Measurements from ENCODE around the gene FBN1.

Gene FBN1

DNA sequence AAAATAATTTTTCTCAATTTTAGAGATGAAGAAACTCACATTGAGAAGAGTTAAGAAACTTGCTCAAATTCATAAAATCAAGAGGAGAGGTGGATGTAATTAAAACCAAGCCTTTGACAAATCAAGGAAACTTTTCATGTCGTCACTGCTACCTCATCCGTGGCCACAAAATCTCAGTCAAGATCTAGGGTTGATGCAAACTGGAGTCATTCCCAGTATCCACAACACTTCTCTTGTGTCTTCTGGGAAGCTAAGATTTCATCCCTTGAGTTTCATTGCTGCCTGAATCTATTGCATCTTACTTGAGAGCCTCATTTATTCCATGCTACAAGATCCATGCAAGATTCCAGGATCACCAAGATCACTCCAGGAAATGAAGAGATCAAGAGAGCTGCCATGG lies 5.4 kb upstream of the FBN1 start:
- no peak for DNase-seq

DNA sequence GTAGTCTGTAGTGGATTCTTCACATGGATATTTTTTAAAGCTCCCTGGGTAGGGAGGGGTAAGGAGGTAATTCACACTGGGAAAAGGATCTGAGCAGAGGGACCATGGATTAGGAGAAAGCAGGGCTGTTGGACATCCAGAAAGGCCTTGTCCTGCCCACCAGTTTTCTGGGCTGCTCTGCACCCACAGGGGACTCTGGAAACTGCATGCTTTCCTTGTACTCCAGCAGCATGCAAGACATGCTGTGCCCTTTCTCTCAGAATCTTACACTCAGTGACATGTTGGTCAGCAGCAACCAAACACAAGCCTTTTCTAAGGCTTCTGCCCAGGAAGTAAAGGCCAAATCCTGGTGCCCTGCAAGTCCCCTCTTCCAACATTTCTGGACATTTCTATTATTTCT lies 2.5 kb upstream of the FBN1 start:
- DNase-seq: no peak

DNA sequence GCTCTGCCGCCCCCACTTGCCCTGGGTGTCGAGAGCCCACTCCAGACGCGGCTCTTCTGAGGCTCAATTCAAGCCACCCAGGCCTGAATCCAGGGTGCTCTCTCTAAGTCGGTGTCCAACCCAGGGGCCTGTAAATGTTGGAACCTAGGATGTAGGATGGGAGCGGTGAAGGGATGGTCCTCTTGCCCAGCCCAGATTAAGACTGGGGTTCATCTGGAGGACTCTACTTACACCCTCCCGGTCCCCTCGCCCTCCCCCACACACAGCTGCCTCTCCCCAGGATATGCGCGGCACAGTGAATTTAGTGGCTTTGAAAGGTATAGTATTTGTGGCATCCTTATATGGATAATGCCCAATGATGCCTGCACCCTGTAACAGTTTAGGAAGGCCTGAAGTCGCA lies 822 bp upstream of the FBN1 start:
- no peak for DNase-seq

DNA sequence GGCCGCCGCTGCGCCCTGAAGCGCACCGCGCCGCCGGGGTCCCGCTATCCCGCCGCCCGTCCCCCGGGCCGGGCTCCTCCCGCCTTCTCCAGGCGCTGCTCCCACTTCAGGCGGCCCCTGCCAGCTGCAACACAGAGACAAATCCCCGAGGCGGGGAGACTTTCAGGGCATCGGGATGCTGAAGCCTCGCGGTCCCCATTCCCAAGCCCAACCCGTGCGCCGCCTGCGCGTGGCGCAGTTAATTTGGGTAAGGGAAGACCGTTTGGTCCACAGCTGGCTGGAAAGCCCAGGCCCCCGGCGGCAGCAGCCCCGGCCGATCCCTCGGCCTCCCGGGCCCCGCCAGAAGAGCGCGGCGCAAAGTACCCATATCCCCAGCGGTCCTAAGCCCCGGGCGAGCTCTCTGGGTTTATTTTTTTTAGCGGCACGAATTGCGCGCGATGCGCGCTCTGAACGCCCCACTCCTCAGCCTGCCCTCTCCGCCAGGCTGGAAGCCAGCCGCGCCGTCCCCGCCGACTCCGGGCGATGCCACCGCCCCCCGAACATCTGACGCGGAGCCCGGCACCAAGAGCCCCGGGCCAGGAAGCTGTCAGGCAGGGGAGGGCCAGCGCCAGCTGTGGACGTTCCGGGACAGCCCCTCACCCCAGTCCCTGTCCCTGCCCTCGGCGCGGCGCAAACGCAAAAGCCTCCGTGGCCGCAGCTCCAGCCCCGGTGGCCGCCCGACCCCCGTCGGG lies 517 bp downstream of the FBN1 start:
- no peak for DNase-seq

DNA sequence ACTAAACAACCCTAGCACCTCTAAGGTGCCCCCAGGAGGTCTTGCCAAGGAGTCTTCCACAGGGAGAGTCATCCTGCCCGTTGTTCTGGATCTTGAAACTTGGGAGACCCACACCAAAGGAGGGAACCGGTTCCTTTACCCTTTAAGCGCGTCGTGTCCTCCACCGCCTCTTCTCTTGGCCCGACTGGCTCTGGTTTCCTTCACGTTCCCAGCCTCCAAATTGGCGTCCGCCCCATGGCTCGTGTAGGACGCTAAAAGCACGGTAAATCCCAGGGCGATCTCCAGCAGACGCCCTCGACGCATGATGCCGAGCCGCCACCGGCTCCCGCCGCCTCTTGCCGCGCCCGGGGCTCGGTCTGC lies 1.1 kb downstream of the FBN1 start:
- DNase-seq: no peak

DNA sequence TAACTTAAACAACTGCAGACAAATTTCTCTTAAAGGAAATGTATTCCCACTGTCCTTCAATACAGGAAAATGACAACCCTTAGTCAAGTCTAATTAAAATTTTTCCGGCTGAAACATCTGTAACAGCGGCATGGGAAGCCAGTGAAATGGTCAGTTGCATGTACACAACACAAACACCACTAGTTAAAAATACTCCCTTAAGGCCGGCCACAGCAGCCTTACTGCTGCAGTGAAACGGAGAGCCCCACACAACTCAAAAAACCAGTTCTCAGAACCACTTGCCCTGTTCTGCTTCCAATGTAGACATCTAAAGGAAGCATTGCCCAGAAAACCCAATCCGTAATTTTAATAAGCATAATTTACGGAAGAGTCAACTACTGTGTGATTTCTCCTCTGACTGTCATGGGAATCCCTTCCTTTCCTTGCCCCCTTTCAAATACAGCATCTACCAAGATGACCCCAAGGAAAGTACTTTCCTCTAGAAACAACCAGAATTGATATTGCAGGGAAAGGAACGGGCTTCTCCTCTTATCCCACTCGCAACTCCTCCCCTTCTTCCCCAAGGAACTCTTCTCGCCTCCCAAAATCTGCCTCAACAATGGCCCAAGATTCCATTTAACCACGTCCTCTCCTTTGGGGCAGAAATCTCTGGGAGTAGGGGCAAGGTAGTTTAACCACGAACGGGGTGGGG lies 1.6 kb downstream of the FBN1 start:
- DNase-seq: no peak

DNA sequence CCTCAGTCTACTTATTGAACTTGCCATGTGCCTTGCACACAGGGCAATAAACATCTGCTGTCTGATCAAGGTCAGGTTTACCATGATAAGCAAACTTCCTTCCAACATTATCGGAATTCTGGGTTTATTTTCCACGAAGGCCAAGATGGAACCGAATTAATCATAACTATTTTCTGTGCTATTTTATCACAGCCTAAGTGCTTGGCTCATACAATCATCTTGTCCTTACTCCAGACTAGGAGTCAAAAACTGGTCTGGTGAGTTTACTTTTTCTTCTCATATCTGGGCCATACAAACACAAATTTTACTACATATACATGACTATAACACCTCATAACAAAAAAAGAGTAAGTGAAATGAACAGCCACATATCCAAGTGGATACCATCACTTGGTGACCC lies 2.3 kb downstream of the FBN1 start:
- DNase-seq: no peak

DNA sequence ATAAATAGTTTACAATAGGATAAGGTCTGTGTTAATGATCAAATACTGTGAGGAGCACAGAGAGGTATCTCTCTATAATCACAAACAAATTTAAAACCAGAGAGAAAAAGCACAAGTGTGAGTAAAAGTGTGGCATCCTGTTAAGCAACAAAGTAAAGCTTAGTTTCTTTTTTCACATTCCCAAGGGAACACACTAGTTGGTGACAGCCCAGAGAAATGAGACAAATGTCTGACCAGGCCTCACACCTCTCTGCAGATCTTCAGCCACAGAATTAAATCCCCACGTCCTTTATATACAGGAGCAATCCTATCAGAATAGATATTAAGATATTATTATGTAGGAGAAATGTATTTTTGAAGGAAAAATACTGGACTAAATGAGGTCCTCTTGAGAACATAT lies 2.7 kb downstream of the FBN1 start:
- DNase-seq: no peak

DNA sequence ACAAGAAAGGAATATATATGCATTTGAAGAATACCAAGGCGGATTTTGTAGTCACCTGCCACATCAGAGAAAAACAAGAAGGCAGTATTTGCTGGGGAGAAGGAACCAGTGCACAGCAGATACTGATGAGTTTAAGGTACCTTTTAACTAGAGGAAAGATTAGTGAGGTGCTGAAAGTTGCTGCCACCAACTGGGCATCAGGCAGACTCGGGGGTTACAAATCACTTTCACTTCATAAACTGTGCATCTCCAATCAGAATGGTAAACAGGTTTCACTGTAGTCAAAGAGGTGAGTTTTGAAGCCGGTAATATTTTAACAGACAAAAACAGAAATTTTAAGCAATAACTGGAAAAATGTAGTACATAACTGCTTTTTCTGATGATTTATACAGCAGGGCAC lies 4.1 kb downstream of the FBN1 start:
- DNase-seq: no peak

DNA sequence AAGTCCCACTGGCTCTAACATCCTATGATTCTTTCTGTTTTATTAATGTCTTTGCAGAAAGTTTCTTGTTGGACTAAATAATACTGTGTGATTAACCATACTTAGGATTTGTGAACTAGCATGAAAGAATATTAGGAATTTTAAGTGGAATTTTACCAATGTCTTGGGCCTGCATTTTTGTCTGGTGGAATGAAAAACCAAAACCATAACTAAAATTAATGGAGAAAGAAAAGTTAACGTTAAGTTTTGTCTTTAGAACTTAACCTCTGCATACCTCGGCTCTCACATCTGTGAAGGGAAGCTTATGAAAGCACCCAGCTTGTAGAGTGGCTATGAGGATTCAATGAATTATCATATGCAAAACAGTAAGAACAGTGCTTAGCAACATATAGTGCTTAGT lies 6.5 kb downstream of the FBN1 start:
- DNase-seq: no peak

DNA sequence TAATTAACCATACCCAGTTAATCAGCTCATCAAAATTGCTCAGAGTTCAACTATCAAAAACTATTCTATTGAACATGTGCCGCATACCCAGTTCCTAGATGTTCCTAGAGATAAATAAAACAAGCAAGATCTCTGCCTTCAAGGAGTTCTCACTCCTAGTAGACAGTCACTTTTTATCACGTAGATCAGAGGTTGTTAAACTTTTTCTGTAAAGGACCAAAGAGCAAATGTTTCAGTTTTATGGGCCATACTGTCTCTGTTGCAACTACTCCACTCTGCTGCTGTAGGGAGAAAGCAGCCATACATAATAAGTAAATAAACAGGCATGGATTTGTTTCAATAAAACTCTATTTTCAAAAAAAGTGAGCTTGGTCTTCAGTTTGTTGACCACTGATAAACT lies 7.9 kb downstream of the FBN1 start:
- DNase-seq: no peak

DNA sequence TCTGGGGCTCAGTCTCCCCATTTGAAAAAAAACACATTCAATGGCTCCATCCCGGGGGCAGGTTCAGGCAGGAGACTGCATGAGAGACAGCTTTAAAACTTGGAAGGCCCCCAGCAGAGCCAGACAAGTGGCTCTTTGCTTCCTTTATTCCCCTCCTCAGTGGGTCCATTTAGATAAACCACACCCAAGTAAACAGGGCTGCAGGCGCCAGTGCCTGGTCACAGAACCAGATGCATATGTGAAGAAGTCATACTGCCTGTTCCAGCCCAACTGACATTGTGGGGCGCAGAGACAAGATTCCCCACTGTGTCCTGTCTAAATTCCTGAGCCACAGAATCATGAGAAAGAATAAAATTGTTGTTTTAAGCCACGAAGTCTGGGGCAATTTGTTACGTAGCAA lies 9.0 kb downstream of the FBN1 start:
- DNase-seq: peak; percentile 7

DNA sequence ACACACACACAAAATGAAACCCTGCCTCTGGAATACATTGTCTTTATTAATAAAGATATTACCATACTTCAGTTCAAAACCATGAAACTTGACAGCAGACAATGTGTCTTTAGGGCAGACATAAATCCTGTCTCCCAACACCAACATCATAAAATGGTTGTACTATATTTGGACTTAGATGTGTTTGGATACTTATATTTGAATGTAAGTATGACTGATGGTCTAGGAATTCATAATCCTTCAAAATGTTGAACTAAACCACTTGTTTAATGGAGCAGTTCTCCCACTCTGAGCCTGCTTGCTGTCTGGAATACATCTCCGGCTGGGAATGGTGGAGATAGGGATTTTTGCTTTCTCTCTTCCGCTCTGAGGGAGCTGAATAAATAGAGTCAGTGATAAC lies 10.6 kb downstream of the FBN1 start:
- no peak for DNase-seq

DNA sequence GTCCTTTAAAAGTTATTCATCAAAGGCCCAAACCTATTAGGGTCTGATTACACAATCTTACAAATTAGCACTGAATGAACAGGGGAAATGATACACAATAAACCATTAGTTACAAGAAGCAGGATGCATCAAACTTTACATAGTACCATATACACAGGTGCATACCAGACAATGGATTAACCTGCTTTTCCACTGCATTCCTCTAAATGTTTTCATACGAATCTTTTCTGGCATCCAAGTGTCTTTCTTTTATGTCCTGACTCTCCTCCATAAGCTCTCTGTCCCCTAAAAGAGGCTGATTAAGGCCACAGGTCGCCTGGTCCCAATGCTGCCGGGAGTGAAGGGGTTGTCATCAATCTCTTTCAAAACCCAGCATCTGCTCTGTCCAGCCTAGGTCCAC lies 11.4 kb downstream of the FBN1 start:
- no peak for DNase-seq

DNA sequence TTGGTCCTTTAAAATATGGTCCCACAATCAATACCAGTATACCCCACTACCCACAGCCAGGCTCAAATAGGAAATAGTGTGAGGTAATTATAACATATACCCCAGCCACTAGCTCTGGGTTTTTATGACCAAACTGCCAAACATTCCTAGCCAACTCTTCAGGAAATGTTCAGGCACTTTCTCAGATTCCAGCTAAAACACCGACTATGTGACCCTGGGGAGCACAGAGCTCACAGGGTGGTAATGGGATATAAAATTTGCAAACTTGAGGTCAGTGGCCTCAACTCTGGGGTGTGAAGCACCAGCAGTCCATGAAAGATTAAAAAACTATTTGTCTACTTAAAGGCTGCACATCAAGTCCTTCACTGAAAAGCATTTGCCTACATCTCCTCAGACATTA lies 12.9 kb downstream of the FBN1 start:
- DNase-seq: no peak

DNA sequence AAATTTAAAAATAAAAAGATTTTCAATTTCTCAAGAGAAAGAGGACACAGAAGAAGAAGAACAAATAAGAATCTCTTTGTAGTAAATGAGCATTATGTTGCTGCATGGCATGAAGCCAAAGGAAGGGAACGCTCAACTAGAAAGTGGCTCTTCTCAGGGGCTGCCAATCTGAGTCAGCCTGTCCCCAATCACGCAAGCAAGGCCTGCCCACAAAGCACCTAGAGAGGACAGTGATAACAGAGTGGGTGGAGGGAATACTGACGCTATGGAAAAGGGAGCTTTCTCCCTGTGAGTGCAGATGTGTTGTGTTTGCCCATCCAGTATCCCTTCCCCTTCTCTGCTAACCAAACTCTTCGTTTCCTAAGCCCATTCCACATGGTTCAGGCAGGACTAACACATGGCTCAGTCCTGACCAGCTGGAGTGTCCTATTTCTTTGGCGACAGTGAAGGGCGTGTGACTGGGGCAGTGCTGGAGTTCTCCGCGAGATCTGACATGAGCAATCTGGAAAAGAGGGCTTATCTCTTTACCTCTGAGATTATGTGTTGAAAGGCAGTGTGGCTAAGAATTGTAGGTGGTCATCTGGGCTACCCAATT lies 14.2 kb downstream of the FBN1 start:
- DNase-seq: no peak

DNA sequence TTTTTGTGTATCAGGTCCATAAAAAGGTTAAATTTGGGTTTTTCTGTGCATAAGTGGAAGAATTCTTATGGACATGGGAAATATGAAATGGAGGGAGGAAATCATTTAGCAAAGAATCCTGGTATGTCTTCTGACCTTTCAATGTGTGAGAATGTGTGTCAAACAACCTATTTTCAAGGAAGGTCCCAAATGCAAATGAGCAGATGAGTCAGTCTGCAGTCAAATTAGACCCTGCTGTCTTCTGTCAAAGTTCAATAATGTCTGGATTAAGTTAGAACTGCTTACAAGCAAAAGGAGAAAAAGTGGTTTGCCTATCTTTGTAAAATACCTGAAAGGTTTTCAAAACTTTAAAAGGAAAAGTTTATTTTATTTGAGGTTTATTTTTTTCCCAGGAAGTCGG lies 15.3 kb downstream of the FBN1 start:
- DNase-seq: no peak

DNA sequence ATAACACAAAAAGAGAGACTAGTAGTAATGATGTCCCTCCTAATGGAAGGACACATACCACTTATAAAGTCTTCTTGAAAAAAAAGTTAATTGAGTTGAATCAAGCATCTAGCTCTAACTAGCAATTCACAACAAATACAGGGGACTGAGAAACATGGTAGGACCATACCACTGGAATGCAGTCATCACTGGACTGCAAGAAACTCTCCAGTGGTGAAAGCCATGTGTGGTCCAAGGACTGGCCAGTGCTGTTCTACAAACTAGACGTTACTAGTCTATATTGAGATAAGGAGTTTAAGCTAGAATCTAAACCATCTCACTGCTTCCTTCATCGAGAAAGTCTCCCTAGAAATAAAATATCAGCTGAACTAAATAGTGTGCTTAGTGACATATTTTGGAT lies 16.7 kb downstream of the FBN1 start:
- DNase-seq: no peak

DNA sequence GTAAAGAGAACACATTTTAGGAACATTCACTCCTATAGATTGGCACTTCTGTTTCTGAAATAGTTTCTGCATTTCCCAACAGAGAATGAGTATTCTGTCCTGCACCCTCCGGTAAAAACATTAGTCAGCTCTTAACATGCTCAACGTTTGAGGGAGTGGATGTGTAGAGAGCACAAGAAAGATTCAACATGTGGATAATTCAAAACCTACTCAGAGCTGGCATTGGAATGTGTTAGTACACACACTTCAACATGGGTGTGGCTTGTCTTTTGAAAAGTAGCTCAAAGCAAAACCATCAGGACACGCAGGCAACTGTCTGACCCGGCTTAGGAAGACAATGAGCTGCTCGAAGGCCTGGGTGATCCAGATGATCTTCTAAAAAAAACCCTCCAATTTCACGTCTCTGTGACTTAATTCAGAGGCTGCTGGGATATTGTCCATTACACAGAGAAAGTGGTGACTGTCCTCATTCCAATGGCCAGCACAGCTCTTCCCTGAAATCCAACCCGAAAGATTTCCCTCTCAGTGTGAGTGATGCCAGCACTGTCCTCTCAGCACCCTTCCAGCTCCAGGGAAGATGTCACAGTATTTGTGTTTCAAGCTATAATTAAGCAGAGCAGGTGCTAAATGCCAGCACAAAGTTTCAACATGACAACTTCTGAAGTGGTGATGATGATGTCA lies 18.1 kb downstream of the FBN1 start:
- no peak for DNase-seq

DNA sequence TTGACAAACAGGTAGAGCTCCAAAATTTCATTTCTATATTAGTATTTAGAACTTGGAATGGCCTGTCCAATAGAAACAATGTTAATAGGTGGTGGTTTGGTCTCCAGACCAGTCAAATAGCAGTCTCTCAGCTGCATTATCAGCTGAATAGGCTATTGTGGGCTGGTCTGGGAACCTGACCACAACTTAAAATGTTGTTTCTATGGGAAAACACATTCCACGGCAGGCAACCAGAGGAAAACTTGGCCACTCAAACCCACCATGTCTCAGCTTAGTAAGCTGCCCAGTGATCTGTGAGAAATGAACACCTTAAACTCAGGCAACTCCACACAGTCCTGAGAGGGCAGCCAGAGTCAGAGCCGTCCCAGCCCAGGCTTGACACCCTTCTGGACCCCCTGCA lies 20.4 kb downstream of the FBN1 start:
- DNase-seq: no peak

DNA sequence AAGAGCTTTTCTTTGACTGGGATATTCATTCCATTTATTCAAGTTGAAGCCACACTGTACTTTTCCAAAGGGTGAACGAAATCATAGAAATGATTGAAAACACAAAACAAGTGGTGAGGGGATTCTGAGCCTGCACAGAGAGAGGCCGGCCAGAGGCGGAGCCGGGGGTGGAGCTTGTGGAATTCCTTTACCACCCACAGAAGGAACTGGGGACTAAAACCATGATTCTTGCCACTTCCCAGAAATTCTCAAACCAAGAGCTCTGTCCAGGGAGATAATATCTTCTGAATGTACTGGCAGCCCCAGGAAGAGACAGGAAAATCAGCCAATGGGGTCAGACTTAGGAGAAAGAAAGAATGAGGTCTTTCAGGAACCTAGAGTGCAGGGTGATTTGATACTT lies 20.8 kb downstream of the FBN1 start:
- DNase-seq: no peak

DNA sequence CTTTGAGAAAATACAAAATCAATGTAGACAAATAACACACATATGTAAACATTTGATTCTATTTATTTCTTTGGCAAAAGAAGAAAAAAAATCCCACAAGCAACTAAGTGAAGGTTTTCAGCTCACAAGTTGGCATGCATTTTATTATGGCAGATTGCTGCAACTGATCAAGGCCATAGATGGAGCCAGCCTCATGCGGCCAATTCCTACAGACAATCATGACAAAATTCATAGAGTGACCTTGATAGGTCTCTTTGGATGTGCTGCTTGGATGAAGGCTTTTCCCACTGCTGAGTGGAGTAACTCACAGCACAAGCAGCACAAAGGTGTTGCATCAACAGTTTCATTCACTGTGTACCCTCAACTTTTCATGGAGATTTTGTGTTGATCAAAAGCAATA lies 22.1 kb downstream of the FBN1 start:
- no peak for DNase-seq

DNA sequence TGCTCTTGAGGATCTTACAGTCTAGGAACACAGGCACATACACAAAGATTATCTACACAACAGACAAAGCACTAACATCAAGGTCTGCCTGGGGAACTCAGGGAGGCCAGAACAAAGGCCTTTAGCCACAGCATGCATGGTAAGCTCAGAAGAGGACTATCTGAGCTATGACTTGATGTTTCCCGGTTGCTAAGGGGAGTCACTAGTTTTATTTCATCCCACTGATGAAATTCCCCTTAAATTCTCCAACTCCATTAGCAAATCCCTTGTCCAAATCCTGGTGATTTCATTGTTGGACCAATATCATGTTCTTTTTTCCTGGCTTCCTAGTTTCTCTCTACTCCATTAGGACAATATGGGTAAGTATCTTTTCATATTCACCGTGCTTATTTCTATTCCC lies 23.3 kb downstream of the FBN1 start:
- DNase-seq: no peak

DNA sequence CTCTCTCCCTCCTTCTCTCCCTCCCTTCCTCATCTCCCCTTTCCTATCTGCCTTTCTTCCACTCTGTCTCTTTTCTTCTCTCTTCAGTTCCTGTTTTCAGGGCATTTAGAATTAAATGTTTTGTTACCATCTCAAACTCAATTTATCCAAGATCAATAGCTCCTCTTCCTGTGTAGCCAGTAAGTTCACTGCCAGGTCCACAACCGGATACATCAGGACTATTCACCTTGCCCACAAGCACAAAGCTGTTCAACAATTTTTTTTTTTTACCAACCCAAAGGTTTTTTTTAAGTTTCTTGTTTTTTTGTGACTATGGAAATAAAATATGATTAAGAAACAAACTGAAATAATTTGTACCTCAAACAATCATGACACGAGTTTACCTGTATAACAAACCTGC lies 26.1 kb downstream of the FBN1 start:
- no peak for DNase-seq
